Caco-2 (cell line): ENCODE results near the gene UCKL1. TPM values are rescaled to one million over a fixed set of nuclear protein-coding genes. Genes with fewer than 3 reads are reported as not detected.

ENCODE experiments used
- BruUV-seq: library from RNA; stranded (reverse); fragments of 400-500 nt; replicated peaks from 2 replicates; lab custom pipeline; 2021; lab: Mats Ljungman, UMichigan
- CTCF ChIA-PET: fragments of 300-600 bp; sonication (Branson Sonifier 250); formaldehyde crosslinking; loops from one replicate; lab custom pipeline; 2022; ENCODE audit warnings: antibody characterized with exemption; lab: Charles Lee
- POLR2A ChIA-PET: fragments of 300-600 bp; sonication (Branson Sonifier 250); formaldehyde crosslinking; loops from one replicate; lab custom pipeline; 2022; ENCODE audit warnings: antibody characterized with exemption; lab: Charles Lee
- DNase-seq, 2 experiments: peaks; one replicate each; pipeline versions ENCODE4 v3.0.0 to v3.0.0-alpha.2; 2020 to 2022
- H3K27me3 ChIP-seq: replicated peaks from 2 replicates; pipeline ENCODE4 v1.6.0; 2011; ENCODE audit warnings: low read length; ENCODE audit not compliant: control insufficient read depth, insufficient read depth
- H3K36me3 ChIP-seq: 2 replicates; pipeline ENCODE4 v1.5.1; 2011; ENCODE audit warnings: low read length; ENCODE audit not compliant: control insufficient read depth, insufficient read depth
- H3K4me1 ChIP-seq: fragments of 250-450 bp; sonication (Bioruptor Pico); 2 replicates; pipeline ENCODE4 v1.5.1; 2020; ENCODE audit warnings: mild to moderate bottlenecking
- H3K4me3 ChIP-seq: 2 replicates; pipeline ENCODE4 v1.5.1; 2011; ENCODE audit warnings: low read depth, mild to moderate bottlenecking, control low read depth, low read length
- H3K9me3 ChIP-seq: fragments of 250-450 bp; sonication (Bioruptor Pico); 2 replicates; pipeline ENCODE4 v1.5.1; 2020; ENCODE audit warnings: mild to moderate bottlenecking, moderate library complexity
- H3K27ac Mint-ChIP-seq: one replicate; pipeline ENCODE4 v1.8.0; 2022; ENCODE audit warnings: mixed read lengths; ENCODE audit not compliant: unreplicated experiment
- H3K27me3 Mint-ChIP-seq: one replicate; pipeline ENCODE4 v1.8.0; 2022; ENCODE audit warnings: mixed read lengths; ENCODE audit not compliant: insufficient read depth, unreplicated experiment
- H3K36me3 Mint-ChIP-seq: one replicate; pipeline ENCODE4 v1.8.0; 2022; ENCODE audit warnings: mild to moderate bottlenecking, mixed read lengths; ENCODE audit not compliant: insufficient read depth, unreplicated experiment
- H3K4me1 Mint-ChIP-seq: one replicate; pipeline ENCODE4 v1.8.0; 2022; ENCODE audit warnings: low read depth, mixed read lengths; ENCODE audit not compliant: unreplicated experiment
- H3K4me3 Mint-ChIP-seq: one replicate; pipeline ENCODE4 v1.8.0; 2022; ENCODE audit warnings: mild to moderate bottlenecking, moderate library complexity, mixed read lengths; ENCODE audit not compliant: unreplicated experiment
- H3K9me3 Mint-ChIP-seq: one replicate; pipeline ENCODE4 v1.8.0; 2022; ENCODE audit warnings: mixed read lengths; ENCODE audit not compliant: unreplicated experiment
- intact Hi-C: fragments of 100-400 bp; cut with micrococcal nuclease; formaldehyde crosslinking; loops from one replicate; pipeline ENCODE4 v1.10.0; 2022; ENCODE audit not compliant: unreplicated experiment
- total RNA-seq: library from RNA; stranded (reverse); gene quantifications from 2 replicates; pipeline ENCODE4 v1.2.3, GENCODE V29; 2022
- TF ChIP-seq, protein P1 (sequence below), 2 experiments: fragments of 200-600 bp in 1 of 2; IDR thresholded peaks; 1 replicate in 1 of 2; 2 replicates in 1 of 2; pipeline versions ENCODE4 v1.5.1 to v1.8.0; 2011 to 2022; ENCODE audit warnings: antibody characterized with exemption in 1 of 2, control low read depth in 1 of 2, inconsistent platforms in 1 of 2, low read depth in 1 of 2, low read length in 1 of 2, mild to moderate bottlenecking in 1 of 2, moderate library complexity in 1 of 2; ENCODE audit not compliant: insufficient read depth in 1 of 2, severe bottlenecking in 1 of 2, unreplicated experiment in 1 of 2

The UCKL1 gene
- total RNA-seq, 1 experiment from 2014 or later: 101 TPM

DNA sequence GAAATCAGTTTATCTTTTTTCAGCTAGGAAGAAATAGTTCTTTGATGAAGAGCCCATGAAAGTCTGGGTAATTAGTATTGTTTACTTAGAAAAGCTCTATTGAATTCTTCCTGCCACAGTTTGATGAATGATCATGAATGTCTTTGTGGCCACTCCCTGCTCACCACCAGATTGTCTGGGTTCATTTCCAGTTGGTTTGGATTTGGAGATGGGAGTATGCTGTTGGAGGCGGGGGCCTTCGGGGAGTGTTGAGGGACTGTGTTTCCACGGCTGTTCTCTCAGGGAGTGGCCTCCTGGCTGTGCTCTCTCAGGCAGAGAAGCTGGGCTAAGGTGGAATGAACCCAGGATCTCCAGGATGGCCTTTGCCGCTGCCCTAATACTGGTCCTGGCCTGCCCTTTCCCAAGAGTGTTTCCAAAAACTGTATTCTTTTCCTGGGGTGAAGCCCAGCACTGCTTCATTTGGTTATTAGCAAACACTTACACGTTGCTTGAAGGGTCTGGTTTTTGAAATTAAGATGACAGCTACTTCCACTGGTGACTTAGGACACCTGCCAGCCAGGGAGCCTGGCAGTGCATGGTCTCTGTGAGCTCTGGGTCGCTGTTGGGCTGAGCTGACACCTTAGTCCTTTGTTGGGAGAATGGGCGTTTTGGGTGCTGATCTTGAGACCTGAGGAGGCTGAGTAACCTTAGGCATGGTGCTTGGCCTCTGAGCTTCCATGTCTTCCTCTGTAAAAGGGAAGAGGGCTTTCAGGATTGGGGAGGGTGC is 47.9 kb upstream of the UCKL1 start:
- Mint-ChIP-seq H3K4me1 (no peaks in the 10 kb centered on the region), H3K9me3 (no peaks in the 10 kb centered on the region), H3K27me3 (no peaks in the 10 kb centered on the region), H3K27ac (peak overlapping the region; percentile 39), H3K4me3 (no peak overlapping the region), H3K36me3 (peaks cover 100% of the 10 kb centered on the region)
- BruUV-seq: TSS peak; percentile 9
- H3K4me1 ChIP-seq: peaks cover 14% of the 10 kb centered on the region
- H3K36me3 ChIP-seq: peaks cover 25% of the 10 kb centered on the region
- intact Hi-C loops: loop anchor here (1.0 kb wide), 1 partner anchor 20 kb away; no protein-coding TSS in a partner anchor
- peak; percentile 74 to 80 for DNase-seq
- H3K9me3 ChIP-seq: peaks cover 5% of the 10 kb centered on the region; the same call in 1 of the 2 replicates
- ChIA-PET CTCF (interaction anchor here (0.9 to 3.1 kb wide), 4 partner anchors 20 to 66 kb away, joined by 3 to 27 read pairs (median 12); partner anchors contain the start of genes PRPF6 and SAMD10), POLR2A (interaction anchor here (1.2 to 1.3 kb wide), 2 partner anchors 24 to 58 kb away, joined by 4 to 5 read pairs; partner anchors contain the start of gene TCEA2)
- no peaks in the 10 kb centered on the region for H3K27me3 ChIP-seq
- TF ChIP-seq, protein P1, sequence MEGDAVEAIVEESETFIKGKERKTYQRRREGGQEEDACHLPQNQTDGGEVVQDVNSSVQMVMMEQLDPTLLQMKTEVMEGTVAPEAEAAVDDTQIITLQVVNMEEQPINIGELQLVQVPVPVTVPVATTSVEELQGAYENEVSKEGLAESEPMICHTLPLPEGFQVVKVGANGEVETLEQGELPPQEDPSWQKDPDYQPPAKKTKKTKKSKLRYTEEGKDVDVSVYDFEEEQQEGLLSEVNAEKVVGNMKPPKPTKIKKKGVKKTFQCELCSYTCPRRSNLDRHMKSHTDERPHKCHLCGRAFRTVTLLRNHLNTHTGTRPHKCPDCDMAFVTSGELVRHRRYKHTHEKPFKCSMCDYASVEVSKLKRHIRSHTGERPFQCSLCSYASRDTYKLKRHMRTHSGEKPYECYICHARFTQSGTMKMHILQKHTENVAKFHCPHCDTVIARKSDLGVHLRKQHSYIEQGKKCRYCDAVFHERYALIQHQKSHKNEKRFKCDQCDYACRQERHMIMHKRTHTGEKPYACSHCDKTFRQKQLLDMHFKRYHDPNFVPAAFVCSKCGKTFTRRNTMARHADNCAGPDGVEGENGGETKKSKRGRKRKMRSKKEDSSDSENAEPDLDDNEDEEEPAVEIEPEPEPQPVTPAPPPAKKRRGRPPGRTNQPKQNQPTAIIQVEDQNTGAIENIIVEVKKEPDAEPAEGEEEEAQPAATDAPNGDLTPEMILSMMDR (IDR thresholded peaks at IDR 0.05; ENCODE audit: insufficient read depth in 1 of 2, low read depth in 1 of 2, low read length in 1 of 2, severe bottlenecking in 1 of 2, unreplicated experiment in 1 of 2): no peak
- H3K4me3 ChIP-seq: no peak overlapping the region

DNA sequence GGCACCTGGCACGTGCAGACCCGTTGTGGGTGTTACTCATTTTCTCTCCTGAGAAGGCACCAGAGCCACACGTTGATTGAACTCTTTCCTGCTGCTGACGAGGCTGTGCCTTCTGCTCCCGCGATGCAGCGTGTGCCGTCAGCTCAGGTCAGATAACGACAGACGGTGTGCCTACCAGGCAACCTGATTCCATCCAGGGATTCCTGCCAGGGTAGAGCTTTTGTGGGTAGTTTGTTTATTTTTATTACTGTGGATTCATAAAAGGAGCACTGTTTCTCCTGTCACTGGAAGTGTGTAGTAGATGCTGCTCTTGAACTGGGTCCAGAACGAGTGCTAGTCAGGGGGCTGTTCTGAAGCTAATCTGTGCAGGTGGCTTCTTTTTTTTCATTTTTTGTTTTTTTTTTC is 45.4 kb upstream of the UCKL1 start:
- no peaks in the 10 kb centered on the region for H3K9me3 ChIP-seq
- no peak overlapping the region for H3K4me3 Mint-ChIP-seq
- H3K36me3 Mint-ChIP-seq: peaks cover 100% of the 10 kb centered on the region
- no peaks in the 10 kb centered on the region for H3K27me3 Mint-ChIP-seq
- H3K4me1 ChIP-seq: peaks cover 14% of the 10 kb centered on the region
- no peak overlapping the region for H3K4me3 ChIP-seq
- intact Hi-C loops: no loop called here
- TF ChIP-seq, protein P1 (IDR thresholded peaks at IDR 0.05; ENCODE audit: insufficient read depth in 1 of 2, low read depth in 1 of 2, low read length in 1 of 2, severe bottlenecking in 1 of 2, unreplicated experiment in 1 of 2): no peak
- no peaks in the 10 kb centered on the region for H3K9me3 Mint-ChIP-seq
- ChIA-PET CTCF (interaction anchor here (0.6 to 3.2 kb wide), 4 partner anchors 21 to 101 kb away, joined by 3 to 18 read pairs (median 8); partner anchors contain the start of gene PRPF6), POLR2A (interaction anchor here (0.6 kb wide), 2 partner anchors 44 to 74 kb away, joined by 4 to 8 read pairs; no protein-coding TSS in a partner anchor)
- H3K27me3 ChIP-seq: no peaks in the 10 kb centered on the region
- peaks cover 27% of the 10 kb centered on the region for H3K36me3 ChIP-seq
- no TSS peak for BruUV-seq
- DNase-seq: no peak
- H3K4me1 Mint-ChIP-seq: no peaks in the 10 kb centered on the region
- no peak overlapping the region for H3K27ac Mint-ChIP-seq

DNA sequence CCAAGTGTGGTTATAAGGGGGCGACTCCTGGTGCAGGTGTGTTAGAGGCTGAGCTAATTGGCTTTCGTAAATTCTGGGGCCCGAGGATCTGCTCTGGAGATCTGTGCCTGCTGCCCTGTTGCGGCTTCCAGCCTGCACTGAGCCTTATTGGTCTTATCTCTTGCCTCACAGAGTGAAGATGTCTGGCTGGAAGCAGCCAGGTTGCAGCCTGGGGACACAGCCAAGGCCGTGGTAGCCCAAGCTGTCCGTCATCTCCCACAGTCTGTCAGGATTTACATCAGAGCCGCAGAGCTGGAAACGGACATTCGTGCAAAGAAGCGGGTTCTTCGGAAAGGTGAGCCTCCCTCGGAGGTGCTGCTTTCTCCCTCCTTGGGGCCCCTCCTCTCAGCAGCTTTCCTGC is 44.7 kb upstream of the UCKL1 start:
- no TSS peak for BruUV-seq
- ChIA-PET CTCF (interaction anchor here (2.5 to 3.2 kb wide), 2 partner anchors 20 to 38 kb away, joined by 9 to 18 read pairs; partner anchors contain the start of gene PRPF6), POLR2A (interaction anchor here (0.6 kb wide), 1 partner anchor 43 kb away, joined by 8 read pairs; no protein-coding TSS in a partner anchor)
- H3K9me3 Mint-ChIP-seq: no peaks in the 10 kb centered on the region
- DNase-seq: no peak
- Histone ChIP-seq H3K4me3 (no peak overlapping the region), H3K27me3 (no peaks in the 10 kb centered on the region), H3K4me1 (peaks cover 14% of the 10 kb centered on the region), H3K36me3 (peaks cover 31% of the 10 kb centered on the region), H3K9me3 (no peaks in the 10 kb centered on the region)
- TF ChIP-seq, protein P1 (IDR thresholded peaks at IDR 0.05; ENCODE audit: insufficient read depth in 1 of 2, low read depth in 1 of 2, low read length in 1 of 2, severe bottlenecking in 1 of 2, unreplicated experiment in 1 of 2): no peak
- no peak overlapping the region for H3K4me3 Mint-ChIP-seq
- H3K36me3 Mint-ChIP-seq: peaks cover 100% of the 10 kb centered on the region
- intact Hi-C loops: no loop called here
- no peaks in the 10 kb centered on the region for H3K4me1 Mint-ChIP-seq
- H3K27ac Mint-ChIP-seq: no peak overlapping the region
- H3K27me3 Mint-ChIP-seq: no peaks in the 10 kb centered on the region
